ENCODE data around the gene AKAP8L. TPM values are rescaled to one million over a fixed set of nuclear protein-coding genes. Genes with fewer than 3 reads are reported as not detected.

The AKAP8L gene
- total and polyA plus RNA-seq, 5 experiments from 2014 or later = 38.7 to 232 (median 80.7) TPM

Small RNA genes lying within 50 kb of the gene (microRNA-seq; reads per million reads assigned to microRNA genes)
- not detected for gene MIR1470 (ENCODE audit: borderline microRNAs expressed)

Other genes starting within 250 kb of the AKAP8L start
- gene NOTCH3, start 218.0 kb downstream of the AKAP8L start, total RNA-seq = under 1 TPM in 1 of 2 experiments, not detected in 1; 0.05 TPM
- gene NOTCH3, start 218.0 kb downstream of the AKAP8L start, polyA plus RNA-seq = not detected
- under 1 TPM in 1 of 2 experiments, not detected in 1; 0.65 TPM for gene EPHX3, start 186.5 kb downstream of the AKAP8L start, total RNA-seq
- not detected for gene EPHX3, start 186.5 kb downstream of the AKAP8L start, polyA plus RNA-seq
- gene BRD4, start 86.4 kb downstream of the AKAP8L start, total RNA-seq = 100 to 1,000 TPM; 172 to 180 TPM
- 10 to 100 TPM; 10.6 to 37.2 (median 11.5) TPM for gene BRD4, start 86.4 kb downstream of the AKAP8L start, polyA plus RNA-seq
- 10 to 100 TPM; 74.2 to 86.9 TPM for gene AKAP8, start 39.2 kb downstream of the AKAP8L start, total RNA-seq
- gene AKAP8, start 39.2 kb downstream of the AKAP8L start, polyA plus RNA-seq = 10 to 100 TPM; 12.8 to 16.7 (median 14.2) TPM
- 10 to 100 TPM; 30.3 to 32.6 TPM for gene WIZ, start 31.0 kb upstream of the AKAP8L start, total RNA-seq
- gene WIZ, start 31.0 kb upstream of the AKAP8L start, polyA plus RNA-seq = 1 to 10 TPM in 1 of 3 donors, under 1 TPM in 2; 0.57 to 2.0 (median 0.75) TPM
- gene RASAL3, start 45.6 kb upstream of the AKAP8L start, total RNA-seq = 100 to 1,000 TPM; 218 TPM
- gene RASAL3, start 45.6 kb upstream of the AKAP8L start, polyA plus RNA-seq = 100 to 1,000 TPM in 1 of 3 donors, 10 to 100 TPM in 2; 50.5 to 159 (median 98.9) TPM
- gene PGLYRP2, start 60.5 kb upstream of the AKAP8L start, total RNA-seq = under 1 TPM; 0.69 to 0.70 TPM
- gene PGLYRP2, start 60.5 kb upstream of the AKAP8L start, polyA plus RNA-seq = under 1 TPM; 0.37 to 0.72 (median 0.42) TPM
- under 1 TPM; 0.36 to 0.68 TPM for gene CYP4F22, start 89.5 kb upstream of the AKAP8L start, total RNA-seq
- gene CYP4F22, start 89.5 kb upstream of the AKAP8L start, polyA plus RNA-seq = 1 to 10 TPM in 2 of 3 donors, under 1 TPM in 1; 0.67 to 1.7 (median 1.4) TPM
- gene CYP4F8, start 196.2 kb upstream of the AKAP8L start, total RNA-seq = not detected
- gene CYP4F8, start 196.2 kb upstream of the AKAP8L start, polyA plus RNA-seq = not detected
- not detected for gene CYP4F3, start 221.9 kb upstream of the AKAP8L start, total RNA-seq
- gene CYP4F3, start 221.9 kb upstream of the AKAP8L start, polyA plus RNA-seq = not detected